GM21515 (cell line): Measurements from ENCODE around the gene DENND4C.
"Not testable (repeated sequence)": the region's sequence is repeated elsewhere in the genome, so short reads cannot be mapped to it uniquely, and the experiment has no call there.

ENCODE experiments used
- ATAC-seq: cut with Tn5 transposase; IDR thresholded peaks from one replicate; pipeline ENCODE4 v1.9.1; 2021; ENCODE audit not compliant: unreplicated experiment

The DENND4C gene

DNA sequence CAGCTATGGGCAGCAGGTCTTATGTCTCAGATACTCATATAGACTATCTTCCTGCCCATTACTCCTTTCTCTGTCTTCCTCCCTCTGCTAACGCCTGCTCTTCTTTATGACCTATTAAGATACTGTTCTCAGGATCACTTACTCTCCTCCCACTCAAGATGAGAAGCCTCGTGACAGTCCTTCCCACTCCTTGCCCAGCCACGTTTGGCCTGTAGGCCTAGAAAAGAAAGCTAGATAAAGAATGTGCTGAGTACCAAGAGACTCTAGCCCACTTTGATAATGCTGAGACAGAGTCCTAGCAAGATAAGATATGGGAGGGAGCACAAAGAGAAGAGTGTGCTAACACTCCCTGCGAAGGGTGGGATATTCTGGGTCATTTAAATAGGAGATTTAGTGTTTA is 6.8 kb upstream of the DENND4C start:
- no peak for ATAC-seq

DNA sequence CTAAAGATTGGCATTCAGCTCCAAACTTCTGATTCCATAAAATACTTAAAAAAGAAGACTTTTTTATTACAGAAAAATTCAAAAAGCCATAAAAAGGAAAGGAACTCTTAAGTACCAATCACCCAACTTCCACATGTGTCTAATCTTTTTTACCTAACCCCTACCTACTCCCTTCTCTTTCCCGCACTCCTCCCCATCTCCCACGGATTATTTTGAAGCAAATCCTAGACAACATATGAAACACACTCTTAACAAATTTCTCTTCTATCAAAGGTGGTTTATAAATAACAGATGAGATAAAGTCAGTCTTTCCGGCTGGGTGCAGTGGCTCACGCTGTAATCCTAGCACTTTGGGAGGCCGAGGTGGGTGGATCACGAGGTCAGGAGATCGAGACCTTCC is 5.9 kb upstream of the DENND4C start:
- ATAC-seq, result no peak

DNA sequence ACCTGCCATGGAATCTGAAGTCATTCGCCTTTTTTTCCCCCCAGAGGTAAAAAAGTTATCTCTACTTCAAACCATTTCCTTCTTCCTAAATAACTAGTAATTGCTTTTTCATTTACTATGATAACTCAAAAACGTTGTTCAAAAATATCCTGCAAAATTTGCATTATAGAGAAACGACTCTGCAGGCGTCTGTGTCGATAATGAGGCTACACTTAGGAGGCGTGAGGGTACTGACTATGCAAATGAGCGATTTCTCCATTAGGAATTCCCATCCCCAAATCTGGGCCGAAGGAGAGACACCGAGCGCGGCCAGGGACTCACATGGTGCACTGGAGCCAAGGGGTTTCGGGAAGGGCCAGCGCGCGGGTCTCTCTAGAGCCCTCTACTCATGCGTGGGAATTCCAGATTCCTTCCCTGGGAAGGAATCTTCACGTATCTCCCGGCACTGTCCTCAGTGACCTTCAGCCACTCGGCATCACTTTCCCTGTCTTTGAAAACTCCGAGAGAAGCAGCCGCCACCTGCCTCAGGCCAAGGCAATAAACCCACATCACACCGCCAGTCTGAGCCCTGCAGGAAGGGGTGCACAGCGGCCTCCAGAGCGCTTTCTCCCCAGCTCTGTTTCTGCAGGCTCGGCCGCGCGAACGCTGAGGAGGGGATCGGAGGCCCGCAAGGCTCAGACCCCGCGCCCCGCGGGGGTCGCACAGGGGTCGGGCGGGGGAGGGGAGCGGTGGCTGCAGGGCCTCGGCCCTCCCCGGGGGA is 718 bp upstream of the DENND4C start:
- peak; percentile 49 for ATAC-seq

DNA sequence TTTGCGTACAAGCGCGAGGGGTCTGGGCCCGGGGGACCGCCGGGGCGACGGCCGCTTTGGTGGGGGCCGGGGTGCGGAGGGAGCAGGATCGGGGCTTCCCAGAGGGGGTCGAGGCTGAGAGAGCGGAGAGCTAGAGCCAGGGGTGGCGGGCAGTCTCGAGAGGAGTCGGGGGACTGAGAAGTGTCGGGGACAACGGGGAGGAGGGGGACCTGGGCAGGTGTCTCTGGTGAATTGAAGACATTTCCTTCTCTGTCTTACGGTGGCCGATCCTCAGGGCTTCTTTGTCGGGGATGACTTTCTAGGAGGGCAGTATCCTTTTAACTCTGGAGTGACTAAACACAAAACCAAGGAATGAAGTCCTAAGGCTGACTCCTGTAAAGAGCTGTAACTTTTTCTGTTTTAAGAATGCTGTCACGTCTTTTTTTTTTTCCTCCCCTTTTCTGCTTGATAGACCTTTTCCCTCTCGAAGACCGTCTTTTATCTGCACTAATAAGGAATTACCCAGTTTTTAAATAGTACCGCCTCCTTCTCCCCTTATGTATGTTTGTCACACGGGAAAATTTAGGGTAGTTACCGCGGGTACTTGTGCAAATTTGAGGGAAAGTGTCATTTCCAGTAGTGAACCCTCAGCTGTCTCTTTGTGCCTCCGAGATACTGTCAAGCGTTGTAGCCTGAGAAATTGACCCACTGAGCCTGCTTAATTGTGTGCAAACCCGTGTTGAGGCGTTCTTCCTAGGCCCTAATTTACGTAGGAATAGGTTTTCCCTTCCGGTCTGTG is 822 bp downstream of the DENND4C start:
- ATAC-seq, result peak; percentile 9

DNA sequence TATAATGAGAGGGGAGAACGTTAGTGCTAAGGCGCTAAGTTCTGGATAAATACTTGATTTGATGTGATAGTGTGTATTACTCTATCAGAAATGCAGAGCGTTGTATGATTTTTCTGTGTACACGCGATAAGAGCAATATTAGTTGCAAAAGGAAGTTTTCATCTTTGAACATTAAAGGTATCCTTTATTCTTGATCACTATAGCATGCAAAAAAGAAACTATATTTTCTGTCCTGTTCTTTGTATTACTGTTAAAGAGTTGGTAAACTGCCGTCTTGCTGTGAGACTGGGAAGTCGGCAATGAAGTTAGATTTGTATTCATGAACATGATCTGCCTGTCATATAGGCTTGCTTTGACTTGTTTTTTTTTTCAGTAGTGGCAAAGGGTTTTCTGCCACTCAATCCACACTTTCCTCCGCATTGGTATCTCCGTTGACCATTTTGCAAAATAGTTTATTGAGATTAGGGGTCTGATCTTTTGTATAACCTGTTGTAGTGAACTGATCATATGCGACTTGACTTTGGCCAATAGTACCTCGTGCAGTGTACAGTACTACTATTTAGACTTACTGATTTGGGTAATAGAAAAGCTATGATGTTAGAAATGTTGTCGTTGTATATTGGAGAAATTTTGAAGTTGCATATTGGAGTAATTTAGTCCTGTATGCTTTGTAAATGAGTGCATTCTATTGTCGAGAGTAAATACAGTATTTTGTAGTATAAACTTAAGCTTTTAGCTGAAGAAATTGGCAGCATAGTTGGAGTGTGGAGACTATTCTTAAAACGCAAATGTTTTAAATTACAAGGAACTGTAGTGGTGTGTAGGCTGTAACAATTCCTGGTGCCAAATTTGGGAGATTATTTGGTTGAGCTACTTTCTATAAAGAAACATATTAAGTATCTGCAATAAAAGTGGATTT is 1.7 kb downstream of the DENND4C start:
- ATAC-seq, result no peak

DNA sequence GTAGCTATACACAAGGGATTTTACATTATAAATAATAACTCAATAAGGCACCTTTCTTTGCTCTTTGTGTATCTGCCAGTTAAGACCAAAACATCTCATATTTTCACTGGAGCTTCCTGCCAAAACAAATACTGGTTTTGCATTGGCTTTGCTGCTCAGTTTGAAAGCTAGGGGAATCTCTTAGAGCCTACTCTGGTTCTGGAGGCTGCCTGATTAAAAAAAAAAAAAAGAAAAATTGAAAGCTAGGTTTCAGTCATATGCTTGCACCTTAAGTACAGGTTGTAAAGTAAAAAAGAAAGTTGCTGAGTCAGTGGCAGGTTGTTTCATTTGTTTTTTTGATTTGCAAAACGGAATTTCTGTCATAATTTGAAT is 2.3 kb downstream of the DENND4C start:
- peak; percentile 25 for ATAC-seq

DNA sequence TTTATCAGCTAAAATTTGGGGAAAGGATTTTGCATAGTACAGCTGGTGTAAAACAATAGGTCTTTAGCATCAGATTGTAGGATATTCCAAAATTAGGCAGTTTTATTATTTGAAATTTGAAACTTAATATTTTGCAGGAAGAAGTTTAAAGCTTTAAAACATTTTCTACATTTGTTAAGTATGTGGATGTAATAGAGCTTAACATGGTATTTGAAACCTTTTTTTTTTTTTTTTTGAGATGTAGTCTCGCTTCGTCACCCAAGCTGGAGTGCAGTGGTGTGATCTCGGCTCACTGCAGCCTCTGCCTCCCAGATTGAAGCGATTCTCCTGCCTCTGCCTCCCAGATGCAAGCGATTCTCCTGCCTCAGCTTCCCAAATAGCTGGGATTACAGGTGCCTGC is 2.9 kb downstream of the DENND4C start:
- ATAC-seq, result no peak

DNA sequence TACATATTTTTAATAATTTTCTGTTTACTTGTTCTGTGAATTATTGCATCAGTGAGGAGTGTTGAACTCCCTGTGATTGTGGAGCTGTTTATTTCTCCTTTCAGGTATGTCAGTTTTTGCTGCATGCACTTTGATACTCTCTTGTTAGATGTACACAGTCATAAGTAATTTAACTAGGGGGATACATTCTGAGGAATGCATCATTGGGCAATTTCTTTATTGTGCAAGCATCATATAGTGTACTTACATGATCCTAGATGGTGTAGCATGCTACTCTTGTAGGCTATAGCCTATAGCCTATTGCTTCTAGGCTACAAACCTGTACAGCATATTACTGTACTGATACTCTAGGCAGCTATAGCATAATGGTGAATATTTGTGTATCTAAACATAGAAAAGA is 9.5 kb downstream of the DENND4C start:
- ATAC-seq, result no peak

DNA sequence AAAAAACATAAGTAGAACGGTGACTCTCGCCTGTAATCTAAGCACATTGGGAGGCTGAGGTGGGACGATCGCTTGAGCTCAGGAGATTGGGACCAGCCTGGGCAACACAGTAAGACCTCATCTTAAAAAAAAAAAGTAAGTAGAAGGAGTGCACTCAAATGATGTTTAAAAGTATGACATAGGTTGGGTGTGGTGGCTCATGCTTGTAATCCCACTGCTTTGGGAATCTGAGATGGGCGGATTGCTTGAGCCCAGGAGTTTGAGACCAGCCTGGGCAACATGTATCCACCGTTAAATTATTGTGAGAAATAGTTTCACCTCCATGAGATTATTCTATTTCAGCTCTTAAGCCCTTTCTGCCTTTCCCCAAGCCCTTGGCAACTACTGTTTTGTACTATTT is 11.2 kb downstream of the DENND4C start:
- ATAC-seq, result no peak

DNA sequence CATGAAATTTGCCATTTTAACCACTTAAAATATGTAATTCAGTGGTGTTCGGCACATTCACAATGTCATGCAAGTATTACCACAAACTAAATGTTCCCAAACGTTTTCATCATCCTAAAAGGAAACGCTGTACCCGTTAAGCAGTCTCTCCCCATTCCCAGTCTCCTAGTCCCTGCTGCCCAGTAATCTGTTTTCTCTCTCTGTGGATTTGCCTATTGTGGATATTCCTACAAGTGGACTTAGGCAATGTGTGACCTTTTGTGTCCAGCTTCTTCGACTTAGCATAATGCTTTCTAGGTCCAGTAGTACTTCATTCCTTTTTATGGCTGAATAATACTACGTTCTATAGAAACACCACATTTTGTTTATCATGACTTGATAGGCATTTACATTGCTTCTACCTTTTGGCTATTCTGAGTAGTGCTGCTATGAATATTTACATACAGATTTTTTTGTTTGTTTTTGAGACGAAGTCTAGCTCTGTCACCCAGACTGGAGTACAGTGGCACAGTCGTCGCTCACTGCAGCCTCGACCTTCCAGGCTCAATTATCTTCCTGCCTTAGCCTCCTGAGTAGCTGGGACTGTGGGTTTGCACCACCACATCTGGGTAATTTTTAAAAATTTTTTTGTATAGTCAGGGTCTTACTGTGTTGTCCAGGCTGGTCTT is 13.0 kb downstream of the DENND4C start:
- no peak for ATAC-seq

DNA sequence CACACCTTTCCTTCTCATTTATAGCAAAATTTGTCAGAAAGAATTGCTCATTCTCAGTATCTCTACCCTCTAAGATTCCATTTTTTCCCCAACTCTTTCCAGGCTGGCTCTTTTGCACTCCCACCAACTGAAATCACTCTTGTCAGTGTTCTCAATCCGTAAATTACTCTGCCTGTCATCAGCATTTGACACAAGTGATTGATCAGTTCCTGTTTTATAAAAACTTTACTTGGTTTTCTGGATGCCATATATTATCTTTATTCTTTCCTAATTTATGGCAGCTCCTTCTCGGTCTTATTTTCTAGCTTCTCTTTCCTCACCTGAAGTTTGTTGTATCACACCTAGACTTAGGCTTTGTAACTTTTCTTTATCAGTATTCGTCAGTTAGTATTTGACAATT is 16.4 kb downstream of the DENND4C start:
- ATAC-seq, result no peak

DNA sequence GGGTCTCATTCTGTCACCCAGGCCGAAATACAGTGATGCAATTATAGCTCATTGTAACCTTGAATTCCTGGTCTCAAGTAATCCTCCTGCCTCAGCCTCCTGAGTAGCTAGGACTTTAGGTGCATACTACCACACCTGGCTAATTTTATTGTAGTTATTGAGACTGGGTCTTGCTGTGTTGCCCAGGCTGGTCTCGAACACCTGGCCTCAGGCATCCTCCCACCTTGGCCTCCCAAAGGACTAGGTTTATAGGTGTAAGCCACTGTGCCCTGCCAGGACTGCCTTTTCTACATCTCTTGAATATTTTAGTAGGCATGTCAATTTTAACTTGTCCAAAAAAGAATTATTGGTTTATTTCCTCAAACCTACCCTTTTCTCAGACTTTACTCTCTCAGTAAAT is 16.9 kb downstream of the DENND4C start:
- ATAC-seq, result no peak

DNA sequence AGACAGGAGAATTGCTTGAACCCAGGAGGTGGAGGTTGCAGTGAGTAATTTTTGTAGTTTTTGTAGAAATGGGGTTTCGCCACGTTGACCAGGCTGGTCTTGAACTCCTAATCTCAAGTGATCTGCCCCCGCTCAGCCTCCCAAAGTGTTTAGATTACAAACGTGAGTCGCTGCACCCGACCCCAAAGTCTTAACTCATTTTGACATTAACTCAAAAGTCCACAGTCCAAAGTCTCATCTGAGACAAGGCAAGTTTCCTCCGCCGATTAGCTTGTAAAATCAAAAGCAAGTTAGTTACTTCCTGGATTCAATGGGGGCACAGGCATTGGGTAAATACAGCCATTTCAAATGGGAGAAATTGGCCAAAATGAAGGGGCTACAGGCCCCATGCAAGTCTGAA is 19.9 kb downstream of the DENND4C start:
- ATAC-seq, result not testable (repeated sequence)

DNA sequence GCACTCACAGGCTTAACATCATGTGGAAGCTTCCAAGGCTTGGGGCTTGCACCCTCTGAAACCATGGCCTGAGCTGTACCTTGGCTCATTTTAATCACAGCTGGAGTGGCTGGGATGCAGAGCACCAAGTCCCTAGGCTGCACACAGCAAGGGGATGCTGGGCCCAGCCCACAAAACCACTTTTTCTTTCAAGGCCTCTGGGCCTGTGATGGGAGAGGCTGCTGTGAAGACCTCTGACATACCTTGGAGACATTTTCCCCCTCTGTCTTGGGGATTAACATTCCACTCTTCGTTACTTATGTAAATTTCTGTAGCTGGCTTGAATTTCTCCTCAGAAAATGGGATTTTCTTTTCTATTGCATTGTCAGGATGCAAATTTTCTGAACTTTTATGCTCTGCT is 20.7 kb downstream of the DENND4C start:
- not testable (repeated sequence) for ATAC-seq

DNA sequence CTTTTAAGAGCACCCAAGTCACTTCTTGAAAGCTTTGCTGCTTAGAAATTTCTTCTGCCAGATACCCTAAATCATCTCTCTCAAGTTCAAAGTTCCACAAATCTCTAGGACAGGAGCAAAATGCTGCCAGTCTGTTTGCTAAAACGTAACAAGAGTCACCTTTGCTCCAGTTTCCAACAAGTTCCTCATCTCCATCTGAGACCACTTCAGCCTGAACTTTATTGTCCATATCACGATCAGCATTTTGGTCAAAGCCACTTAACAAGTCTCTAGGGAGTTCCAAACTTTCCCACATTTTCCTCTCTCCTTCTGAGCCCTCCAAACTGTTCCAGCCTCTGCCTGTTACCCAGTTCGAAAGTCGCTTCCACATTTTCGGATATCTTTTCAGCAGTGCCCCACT is 21.1 kb downstream of the DENND4C start:
- not testable (repeated sequence) for ATAC-seq

DNA sequence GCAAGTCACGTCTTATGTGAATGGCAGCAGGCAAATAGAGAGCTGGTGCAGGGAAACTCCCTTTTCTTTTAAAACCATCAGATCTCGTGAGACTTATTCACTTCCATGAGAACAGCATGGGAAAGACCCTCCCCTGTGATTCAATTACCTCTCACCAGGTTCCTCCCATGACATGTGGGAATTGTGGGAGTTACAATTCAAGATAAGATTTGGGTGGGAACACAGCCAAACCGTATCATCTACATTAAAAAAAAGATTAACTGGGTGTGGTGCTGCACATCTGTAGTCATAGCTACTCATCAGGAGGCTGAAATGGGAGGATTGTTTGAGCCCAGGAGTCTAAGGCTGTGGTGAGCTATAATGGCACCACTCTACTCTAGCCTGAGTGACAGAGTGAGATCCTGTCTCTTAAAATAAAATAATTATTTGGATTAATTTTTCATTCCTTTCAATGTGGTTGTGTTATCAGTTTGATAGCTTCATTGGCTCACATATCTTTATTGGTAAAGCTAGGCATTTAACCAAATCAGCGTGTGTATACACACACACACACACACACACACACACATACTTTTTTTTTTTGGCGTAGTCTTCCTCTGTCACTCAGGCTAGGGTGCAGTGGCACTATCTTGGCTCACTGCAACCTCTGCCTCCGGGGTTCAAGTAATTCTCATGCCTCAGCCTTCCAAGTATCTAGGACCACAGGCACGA is 21.8 kb downstream of the DENND4C start:
- no peak for ATAC-seq

DNA sequence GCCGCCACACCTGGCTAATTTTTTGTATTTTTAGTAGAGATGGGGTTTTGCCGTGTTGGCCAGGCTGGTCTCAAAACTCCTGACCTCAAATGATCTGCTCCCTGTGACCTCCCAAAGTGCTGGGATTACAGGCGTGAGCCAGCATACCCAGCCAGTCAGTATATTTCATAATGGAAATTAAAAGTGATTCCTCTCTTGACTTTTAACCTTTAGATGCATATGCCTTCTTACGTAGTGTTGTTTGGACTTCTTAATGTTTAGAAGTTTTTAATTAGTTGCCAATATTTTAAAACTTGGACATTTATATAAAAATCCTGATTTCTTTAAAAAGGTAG is 22.4 kb downstream of the DENND4C start:
- no peak for ATAC-seq

DNA sequence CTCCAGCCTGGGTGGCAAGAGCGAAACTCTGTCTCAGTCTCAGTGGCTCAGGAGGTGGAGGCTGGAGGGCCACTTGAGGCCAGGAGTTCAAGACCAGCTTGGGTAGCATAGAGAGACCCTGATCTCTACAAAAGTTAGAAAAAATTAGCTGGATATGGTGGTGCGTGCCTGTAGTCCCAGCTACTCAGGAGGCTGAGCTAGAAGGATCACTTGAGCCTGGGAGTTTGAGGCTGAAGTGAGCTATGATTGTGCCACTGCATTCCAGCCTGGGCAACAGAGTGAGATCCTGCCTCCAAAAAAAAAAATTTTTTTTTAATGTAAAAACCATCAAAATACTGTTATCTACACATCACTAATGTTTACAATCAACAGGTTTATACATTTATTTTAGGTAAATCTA is 24.6 kb downstream of the DENND4C start:
- ATAC-seq, result no peak

DNA sequence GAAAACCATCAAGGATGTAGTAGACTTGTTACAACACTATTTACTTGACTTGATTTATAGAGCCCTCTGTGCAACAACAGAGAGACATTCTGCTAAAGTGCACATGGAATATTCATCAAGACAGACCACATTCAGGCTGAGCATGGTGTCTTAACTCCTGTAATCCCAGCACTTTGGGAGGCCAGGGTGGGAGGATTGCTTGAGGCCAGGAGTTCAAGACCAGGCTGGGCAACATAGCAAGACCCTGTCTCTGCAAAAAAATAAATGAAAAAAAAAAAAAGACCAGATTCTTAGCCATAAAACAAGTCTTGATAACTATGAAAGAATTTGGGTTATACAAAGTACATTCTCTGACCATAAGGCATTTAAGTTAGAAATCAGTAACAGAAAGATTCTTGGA is 25.3 kb downstream of the DENND4C start:
- ATAC-seq, result no peak

DNA sequence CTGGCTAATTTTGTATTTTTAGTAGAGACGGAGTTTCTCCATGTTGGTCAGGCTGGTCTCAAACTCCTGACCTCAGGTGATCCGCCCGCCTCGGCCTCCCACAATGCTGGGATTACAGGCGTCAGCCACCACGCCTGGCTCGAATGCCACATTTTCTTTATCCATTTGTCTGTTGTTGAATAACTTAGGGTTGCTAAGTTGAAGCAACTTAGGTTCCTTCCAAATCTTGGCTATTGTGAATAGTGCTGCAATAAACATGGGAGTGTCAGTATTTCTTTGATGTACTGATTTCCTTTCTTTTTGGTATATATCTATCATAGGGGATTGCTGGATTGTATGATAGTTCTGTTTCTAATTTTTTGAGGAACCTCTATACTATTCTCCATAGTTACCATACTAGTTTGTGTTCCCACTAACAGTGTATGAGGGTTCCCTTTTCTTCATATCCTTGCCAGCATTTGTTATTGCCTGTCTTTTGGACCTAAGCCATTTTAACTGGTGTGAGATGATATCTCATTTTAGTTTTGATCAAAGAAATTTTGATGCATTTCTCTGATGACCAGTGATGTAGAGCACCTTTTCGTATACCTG is 29.3 kb downstream of the DENND4C start:
- not testable (repeated sequence) for ATAC-seq
